Parathyroid adenoma (tissue), 2 donors: Measurements from ENCODE around the gene FTSJ3.

Source experiments
- H2AFZ ChIP-seq: fragments of 300-600 bp; sonication (generic); one replicate; pipeline ENCODE4 v1.7.0; 2017; ENCODE audit warnings: antibody characterized with exemption, mild to moderate bottlenecking
- H3K27ac ChIP-seq: fragments of 300-600 bp; sonication (generic); one replicate; pipeline ENCODE4 v1.7.0; 2017
- H3K27me3 ChIP-seq: fragments of 300-600 bp; sonication (generic); one replicate; pipeline ENCODE4 v1.7.0; 2017; ENCODE audit warnings: low read length; ENCODE audit not compliant: control insufficient read depth, insufficient read depth
- H3K36me3 ChIP-seq: fragments of 300-600 bp; sonication (generic); one replicate; pipeline ENCODE4 v1.7.0; 2017; ENCODE audit warnings: low read length; ENCODE audit not compliant: control insufficient read depth, insufficient read depth
- H3K4me1 ChIP-seq: fragments of 300-600 bp; sonication (generic); one replicate; pipeline ENCODE4 v1.7.0; 2017; ENCODE audit warnings: control low read depth
- H3K4me2 ChIP-seq: fragments of 300-600 bp; sonication (generic); one replicate; pipeline ENCODE4 v1.7.0; 2017; ENCODE audit warnings: low read length
- H3K4me3 ChIP-seq: fragments of 300-600 bp; sonication (generic); one replicate; pipeline ENCODE4 v1.7.0; 2017; ENCODE audit warnings: low read depth, low read length
- H3K79me2 ChIP-seq: fragments of 300-600 bp; sonication (generic); one replicate; pipeline ENCODE4 v1.7.0; 2017; ENCODE audit warnings: control low read depth
- H3K9ac ChIP-seq: fragments of 300-600 bp; sonication (generic); one replicate; pipeline ENCODE4 v1.7.0; 2017; ENCODE audit warnings: mild to moderate bottlenecking
- H3K9me3 ChIP-seq: fragments of 300-600 bp; sonication (generic); one replicate; pipeline ENCODE4 v1.7.0; 2017; ENCODE audit warnings: low read length; ENCODE audit not compliant: control insufficient read depth
- CTCF ChIP-seq: fragments of 300-600 bp; sonication (generic); IDR thresholded peaks from one replicate; pipeline ENCODE4 v1.7.0; 2017; ENCODE audit warnings: antibody characterized with exemption, mild to moderate bottlenecking
- donor health status: primary hyperparathyroidism.

Gene FTSJ3

GRCh38 chr17:63816669-63817068 lies 10.8 kb downstream of the FTSJ3 start:
- Histone ChIP-seq H3K36me3 (no peaks in the 10 kb centered on the region), H3K4me3 (no peak overlapping the region), H3K27ac (no peak overlapping the region), H2AFZ (no peak overlapping the region), H3K27me3 (no peaks in the 10 kb centered on the region), H3K4me1 (no peaks in the 10 kb centered on the region), H3K79me2 (no peaks in the 10 kb centered on the region), H3K4me2 (no peak overlapping the region), H3K9ac (no peak overlapping the region), H3K9me3 (no peaks in the 10 kb centered on the region)
- no peak for TF ChIP-seq CTCF

GRCh38 chr17:63816123-63816522 lies 11.3 kb downstream of the FTSJ3 start:
- no peak overlapping the region for H3K4me2 ChIP-seq
- TF ChIP-seq CTCF = no peak
- no peaks in the 10 kb centered on the region for H3K27me3 ChIP-seq
- H3K27ac ChIP-seq = no peak overlapping the region
- H3K36me3 ChIP-seq = no peaks in the 10 kb centered on the region
- no peaks in the 10 kb centered on the region for H3K4me1 ChIP-seq
- H3K9me3 ChIP-seq = no peaks in the 10 kb centered on the region
- H3K79me2 ChIP-seq = no peaks in the 10 kb centered on the region
- H3K4me3 ChIP-seq = no peak overlapping the region
- H2AFZ ChIP-seq = no peak overlapping the region
- no peak overlapping the region for H3K9ac ChIP-seq

- H3K9ac ChIP-seq = no peak overlapping the region
- no peaks in the 10 kb centered on the region for H3K27me3 ChIP-seq
Observed at GRCh38 chr17:63809970-63810369, 17.5 kb downstream of the FTSJ3 start.

GRCh38 chr17:63805591-63805990 lies 21.9 kb downstream of the FTSJ3 start:
- Histone ChIP-seq H3K9me3 (no peaks in the 10 kb centered on the region), H3K4me1 (no peaks in the 10 kb centered on the region), H3K4me3 (no peak overlapping the region), H3K27ac (no peak overlapping the region), H2AFZ (no peak overlapping the region), H3K27me3 (no peaks in the 10 kb centered on the region), H3K79me2 (peaks cover 2% of the 10 kb centered on the region), H3K9ac (no peak overlapping the region), H3K4me2 (no peak overlapping the region), H3K36me3 (no peaks in the 10 kb centered on the region)
- no peak for TF ChIP-seq CTCF

More at GRCh38 chr17:63809970-63810369, 17.5 kb downstream of the FTSJ3 start:
- Histone ChIP-seq H3K4me2 (no peak overlapping the region), H3K4me1 (no peaks in the 10 kb centered on the region), H3K79me2 (no peaks in the 10 kb centered on the region), H3K36me3 (no peaks in the 10 kb centered on the region), H3K4me3 (no peak overlapping the region), H2AFZ (no peak overlapping the region), H3K27ac (no peak overlapping the region), H3K9me3 (no peaks in the 10 kb centered on the region)
- no peak for TF ChIP-seq CTCF

GRCh38 chr17:63804328-63804727 lies 23.1 kb downstream of the FTSJ3 start:
- peaks cover 2% of the 10 kb centered on the region for H3K79me2 ChIP-seq
- H2AFZ ChIP-seq = no peak overlapping the region
- no peaks in the 10 kb centered on the region for H3K9me3 ChIP-seq
- no peaks in the 10 kb centered on the region for H3K27me3 ChIP-seq
- H3K36me3 ChIP-seq = no peaks in the 10 kb centered on the region
- no peak overlapping the region for H3K4me2 ChIP-seq
- no peak overlapping the region for H3K27ac ChIP-seq
- no peak for TF ChIP-seq CTCF
- no peaks in the 10 kb centered on the region for H3K4me1 ChIP-seq
- no peak overlapping the region for H3K9ac ChIP-seq
- H3K4me3 ChIP-seq = no peak overlapping the region
